SK-N-SH (cell line): ENCODE data around the gene RB1. TPM values are rescaled to one million over a fixed set of nuclear protein-coding genes. Genes with fewer than 3 reads are reported as not detected.

ENCODE experiments used
- CTCF ChIA-PET: fragments of 300-600, 350-600 bp; formaldehyde crosslinking; extraction: SDS; loops from one replicate; lab custom pipeline; 2021; lab: Yijun Ruan, JAX
- POLR2A ChIA-PET: fragments of 350-600 bp; sonication (Branson Sonifier 250); formaldehyde crosslinking; extraction: SDS; loops from one replicate; lab custom pipeline; 2020; ENCODE audit warnings: antibody characterized with exemption, inconsistent platforms; lab: Yijun Ruan, JAX
- DNase-seq: peaks from one replicate; pipeline ENCODE4 v3.0.0; 2012
- H2AFZ ChIP-seq: fragments of 200-600 bp; sonication (generic); 2 replicates; pipeline ENCODE4 v1.8.1; 2016; ENCODE audit warnings: antibody characterized with exemption, mild to moderate bottlenecking, low read depth
- H3F3A ChIP-seq: fragments of 200-600 bp; sonication (generic); replicated peaks from 2 replicates; pipeline ENCODE3; 2016; ENCODE audit warnings: antibody characterized with exemption, mild to moderate bottlenecking; ENCODE audit not compliant: insufficient read depth
- H3K27ac ChIP-seq, 2 experiments: fragments of 200-500 bp in 1 of 2; fragments of 200-600 bp in 1 of 2; sonication (Bioruptor generic) in 1 of 2; sonication (generic), shearing (Covaris generic) in 1 of 2; 2 replicates each; pipeline versions ENCODE4 v1.5.1 to v1.6.1; 2014 to 2016; ENCODE audit warnings: low read depth in 2 of 2, inconsistent platforms in 1 of 2, low read length in 1 of 2, mild to moderate bottlenecking in 1 of 2, mixed read lengths in 1 of 2
- H3K27me3 ChIP-seq: fragments of 200-600 bp; sonication (generic), shearing (Covaris generic); 2 replicates; pipeline ENCODE4 v1.6.1; 2016; ENCODE audit warnings: mixed run types; ENCODE audit not compliant: insufficient read depth
- H3K36me3 ChIP-seq, 2 experiments: fragments of 200-500 bp in 1 of 2; fragments of 200-600 bp in 1 of 2; sonication (Bioruptor generic) in 1 of 2; sonication (generic) in 1 of 2; replicated peaks in 1 of 2; 2 replicates each; pipeline versions ENCODE3 to v1.5.1; 2014 to 2016; ENCODE audit warnings: low read length in 1 of 2, mild to moderate bottlenecking in 1 of 2; ENCODE audit not compliant: insufficient read depth in 2 of 2, control insufficient read depth in 1 of 2
- H3K4me1 ChIP-seq, 2 experiments: fragments of 200-500 bp in 1 of 2; fragments of 200-600 bp in 1 of 2; sonication (Bioruptor generic) in 1 of 2; sonication (generic), shearing (Covaris generic) in 1 of 2; 2 replicates each; pipeline versions ENCODE4 v1.5.1 to v1.6.1; 2014 to 2016; ENCODE audit warnings: low read depth in 1 of 2, low read length in 1 of 2, mixed run types in 1 of 2; ENCODE audit not compliant: insufficient read depth in 2 of 2, control insufficient read depth in 1 of 2
- H3K4me2 ChIP-seq: fragments of 200-600 bp; sonication (generic), shearing (Covaris generic); 2 replicates; pipeline ENCODE4 v1.6.1; 2017; ENCODE audit warnings: mixed run types
- H3K4me3 ChIP-seq, 2 experiments: fragments of 200-500 bp in 1 of 2; fragments of 200-600 bp in 1 of 2; sonication (Bioruptor generic) in 1 of 2; sonication (generic), shearing (Covaris generic) in 1 of 2; 2 replicates each; pipeline versions ENCODE4 v1.5.1 to v1.8.1; 2014 to 2016; ENCODE audit warnings: low read depth in 2 of 2, inconsistent platforms in 1 of 2, low read length in 1 of 2, mild to moderate bottlenecking in 1 of 2, mixed read lengths in 1 of 2, moderate library complexity in 1 of 2
- H3K79me2 ChIP-seq: fragments of 200-600 bp; sonication (generic); 2 replicates; pipeline ENCODE4 v1.8.1; 2017; ENCODE audit warnings: mild to moderate bottlenecking; ENCODE audit not compliant: insufficient read depth
- H3K9ac ChIP-seq: fragments of 200-600 bp; sonication (generic); 2 replicates; pipeline ENCODE4 v1.6.1; 2017; ENCODE audit warnings: mixed run types
- H3K9me2 ChIP-seq: fragments of 200-600 bp; sonication (generic); 2 replicates; pipeline ENCODE4 v1.6.1; 2017; ENCODE audit warnings: mixed run types
- H3K9me3 ChIP-seq: fragments of 200-600 bp; sonication (generic); 2 replicates; pipeline ENCODE4 v1.6.1; 2017; ENCODE audit warnings: mixed run types, mild to moderate bottlenecking, moderate library complexity
- H4K20me1 ChIP-seq: fragments of 200-600 bp; sonication (generic); 2 replicates; pipeline ENCODE4 v1.6.1; 2017; ENCODE audit warnings: mild to moderate bottlenecking, mixed run types; ENCODE audit not compliant: insufficient read depth
- ELF1 ChIP-seq: IDR thresholded peaks from 2 replicates; pipeline ENCODE4 v1.4.0; 2012
- GABPA ChIP-seq: IDR thresholded peaks from 2 replicates; pipeline ENCODE4 v1.4.0; 2012; ENCODE audit warnings: low read depth, mild to moderate bottlenecking
- JUND ChIP-seq: IDR thresholded peaks from 2 replicates; pipeline ENCODE4 v1.4.0; 2012
- MXI1 ChIP-seq: IDR thresholded peaks from 2 replicates; pipeline ENCODE4 v1.6.1; 2012; ENCODE audit warnings: mild to moderate bottlenecking, low read depth, low read length, improper control_type of control experiment
- NFIC ChIP-seq: IDR thresholded peaks from 2 replicates; pipeline ENCODE4 v1.4.0; 2012; ENCODE audit warnings: borderline replicate concordance
- NRF1 ChIP-seq: IDR thresholded peaks from 2 replicates; pipeline ENCODE4 v1.6.1; 2012; ENCODE audit warnings: low read depth, mild to moderate bottlenecking, low read length
- RAD21 ChIP-seq: IDR thresholded peaks from 2 replicates; pipeline ENCODE4 v1.6.1; 2012; ENCODE audit warnings: mild to moderate bottlenecking, low read length
- REST ChIP-seq: IDR thresholded peaks from 2 replicates; pipeline ENCODE4 v1.6.1; 2012; ENCODE audit warnings: mild to moderate bottlenecking, low read depth, low read length, moderate library complexity
- RXRA ChIP-seq: IDR thresholded peaks from 2 replicates; pipeline ENCODE4 v1.4.0; 2012; ENCODE audit warnings: low read depth, mild to moderate bottlenecking, borderline replicate concordance
- SIN3A ChIP-seq: IDR thresholded peaks from 2 replicates; pipeline ENCODE4 v1.6.1; 2012; ENCODE audit warnings: low read depth, mild to moderate bottlenecking, low read length, moderate library complexity, borderline replicate concordance
- TCF12 ChIP-seq: IDR thresholded peaks from 2 replicates; pipeline ENCODE4 v1.4.0; 2012
- TEAD4 ChIP-seq: IDR thresholded peaks from 2 replicates; pipeline ENCODE4 v1.4.0; 2012; ENCODE audit warnings: mild to moderate bottlenecking, borderline replicate concordance; ENCODE audit not compliant: insufficient read depth
- USF1 ChIP-seq: IDR thresholded peaks from 2 replicates; pipeline ENCODE4 v1.4.0; 2012; ENCODE audit warnings: low read depth, borderline replicate concordance
- USF2 ChIP-seq: fragments of 150-350 bp; IDR thresholded peaks from 2 replicates; pipeline ENCODE4 v1.6.1; 2017; ENCODE audit warnings: antibody characterized with exemption, low read length, low read depth, borderline replicate concordance
- WGBS: methylation state at CpG from one replicate; pipeline ENCODE4 v1.1.6; 2017; ENCODE audit warnings: low lambda C conversion rate; 5-methylcytosine and 5-hydroxymethylcytosine counted together
- polyA plus RNA-seq, 3 experiments: library from polyadenylated mRNA; depleted of rRNA; stranded (reverse); fragments of >200 nt; gene quantifications; 2 replicates each; pipeline ENCODE4 v1.2.3, GENCODE V29; 2012
- TF ChIP-seq, protein P1 (sequence below): IDR thresholded peaks from 2 replicates; pipeline ENCODE4 v1.4.0; 2012; ENCODE audit warnings: low read depth, borderline replicate concordance

RB1 gene
- polyA plus RNA-seq, 1 of the 3 experiments (the other 2 are of a cell fraction): 11.5 TPM

DNA sequence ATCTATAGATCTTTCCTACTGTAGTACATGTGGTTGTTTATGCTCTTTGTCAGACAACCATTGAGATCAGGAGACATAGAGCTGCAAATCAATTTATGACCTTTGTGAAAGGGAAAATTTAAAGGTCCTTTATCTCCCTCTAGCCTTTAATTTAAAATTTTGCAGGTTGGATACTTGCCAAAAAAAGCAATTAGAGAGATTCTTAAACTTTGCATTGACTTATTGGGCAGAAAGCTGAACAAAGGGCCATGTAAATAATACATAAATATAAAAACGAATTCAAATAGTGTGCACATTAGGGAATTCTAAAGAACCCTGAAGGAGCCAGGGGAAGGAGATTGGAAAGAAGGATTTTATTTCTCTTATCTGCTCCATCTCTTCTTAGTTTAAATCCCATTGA lies 22.0 kb upstream of the RB1 start (continued):
- TF ChIP-seq RAD21 (no peak), TEAD4 (no peak), USF2 (no peak)

GRCh38 chr13:48291730-48292129 lies 11.8 kb upstream of the RB1 start:
- 56% methylated on average over 2 of the region's 2 CpGs for WGBS
- Histone ChIP-seq H3K36me3 (no peaks in the 10 kb centered on the region), H3K27ac (no peak overlapping the region), H2AFZ (no peak overlapping the region), H3K27me3 (no peaks in the 10 kb centered on the region), H3F3A (no peaks in the 10 kb centered on the region), H3K79me2 (no peaks in the 10 kb centered on the region), H3K4me2 (no peak overlapping the region), H3K9me3 (no peaks in the 10 kb centered on the region), H3K9ac (no peak overlapping the region), H3K4me3 (no peak overlapping the region), H4K20me1 (no peaks in the 10 kb centered on the region), H3K9me2 (no peaks in the 10 kb centered on the region), H3K4me1 (no peaks in the 10 kb centered on the region)
- CTCF ChIA-PET: no interaction called here
- POLR2A ChIA-PET: no interaction called here
- TF ChIP-seq GABPA (no peak), SIN3A (no peak)
- DNase-seq: no peak

GRCh38 chr13:48292650-48293049 lies 10.9 kb upstream of the RB1 start:
- TF ChIP-seq USF2 (no peak), MXI1 (no peak), REST (no peak), USF1 (no peak), ELF1 (no peak), NFIC (no peak), NRF1 (no peak), TCF12 (no peak), JUND (no peak), TEAD4 (no peak), RXRA (no peak)
- TF ChIP-seq, protein P1, sequence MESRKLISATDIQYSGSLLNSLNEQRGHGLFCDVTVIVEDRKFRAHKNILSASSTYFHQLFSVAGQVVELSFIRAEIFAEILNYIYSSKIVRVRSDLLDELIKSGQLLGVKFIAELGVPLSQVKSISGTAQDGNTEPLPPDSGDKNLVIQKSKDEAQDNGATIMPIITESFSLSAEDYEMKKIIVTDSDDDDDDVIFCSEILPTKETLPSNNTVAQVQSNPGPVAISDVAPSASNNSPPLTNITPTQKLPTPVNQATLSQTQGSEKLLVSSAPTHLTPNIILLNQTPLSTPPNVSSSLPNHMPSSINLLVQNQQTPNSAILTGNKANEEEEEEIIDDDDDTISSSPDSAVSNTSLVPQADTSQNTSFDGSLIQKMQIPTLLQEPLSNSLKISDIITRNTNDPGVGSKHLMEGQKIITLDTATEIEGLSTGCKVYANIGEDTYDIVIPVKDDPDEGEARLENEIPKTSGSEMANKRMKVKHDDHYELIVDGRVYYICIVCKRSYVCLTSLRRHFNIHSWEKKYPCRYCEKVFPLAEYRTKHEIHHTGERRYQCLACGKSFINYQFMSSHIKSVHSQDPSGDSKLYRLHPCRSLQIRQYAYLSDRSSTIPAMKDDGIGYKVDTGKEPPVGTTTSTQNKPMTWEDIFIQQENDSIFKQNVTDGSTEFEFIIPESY: no peak
- TF ChIP-seq, all 33 proteins: peak for 0
- Histone ChIP-seq H4K20me1 (no peaks in the 10 kb centered on the region), H3K27me3 (no peaks in the 10 kb centered on the region), H3K9me2 (no peaks in the 10 kb centered on the region), H3K27ac (no peak overlapping the region), H3K9me3 (no peaks in the 10 kb centered on the region), H3K79me2 (no peaks in the 10 kb centered on the region), H3K4me1 (no peaks in the 10 kb centered on the region), H3F3A (no peaks in the 10 kb centered on the region), H3K36me3 (no peaks in the 10 kb centered on the region), H2AFZ (no peak overlapping the region), H3K9ac (no peak overlapping the region), H3K4me2 (no peak overlapping the region), H3K4me3 (no peak overlapping the region)
- no peak for DNase-seq
- ChIA-PET POLR2A (no interaction called here), CTCF (no interaction called here)
- 68% methylated on average over 4 of the region's 4 CpGs for WGBS
